HG03097 (cell line): ENCODE measurements around the gene FOXE1.

Source experiments
- ATAC-seq: cut with Tn5 transposase; IDR thresholded peaks from one replicate; pipeline ENCODE4 v1.9.1; 2021; ENCODE audit not compliant: unreplicated experiment, low FRiP score

The FOXE1 gene

DNA sequence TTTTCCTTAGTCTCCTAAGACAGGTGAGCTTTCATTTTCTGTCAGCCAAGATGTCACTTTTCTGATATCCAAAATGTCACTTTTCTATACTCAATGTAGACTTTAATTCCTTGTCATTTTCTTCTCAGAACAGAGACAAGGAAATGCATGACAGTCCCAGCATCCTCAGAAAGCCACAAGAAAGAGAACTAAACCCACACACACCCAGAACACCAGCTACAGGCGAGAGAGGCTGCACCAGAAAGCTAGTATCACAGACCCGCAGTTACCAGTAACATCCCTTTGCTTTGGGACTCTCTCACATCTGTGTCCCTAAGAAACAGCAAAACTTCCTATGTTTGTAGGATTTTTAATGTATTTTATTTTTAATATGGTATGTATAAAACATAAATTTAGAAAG lies 52.2 kb downstream of the FOXE1 start:
- no peak for ATAC-seq
